Epithelial cell of esophagus (primary cell): ENCODE measurements around the gene TMEM144.
"Not testable (repeated sequence)": the region's sequence is repeated elsewhere in the genome, so short reads cannot be mapped to it uniquely, and the experiment has no call there.

Experiments used
- DNase-seq: peaks from one replicate; pipeline ENCODE4 v3.0.0; 2010; ENCODE audit warnings: low read depth
- H3K4me3 ChIP-seq: 2 replicates; pipeline ENCODE4 v1.5.1; 2011; ENCODE audit warnings: mild to moderate bottlenecking, low read length, control low read depth
- TF ChIP-seq, protein P1 (sequence below): IDR thresholded peaks from 2 replicates; pipeline ENCODE4 v1.5.1; 2011; ENCODE audit warnings: low read depth, mild to moderate bottlenecking, low read length, control low read depth, inconsistent platforms; ENCODE audit not compliant: insufficient read depth; ENCODE audit errors: missing control alignments

TMEM144 gene

DNA sequence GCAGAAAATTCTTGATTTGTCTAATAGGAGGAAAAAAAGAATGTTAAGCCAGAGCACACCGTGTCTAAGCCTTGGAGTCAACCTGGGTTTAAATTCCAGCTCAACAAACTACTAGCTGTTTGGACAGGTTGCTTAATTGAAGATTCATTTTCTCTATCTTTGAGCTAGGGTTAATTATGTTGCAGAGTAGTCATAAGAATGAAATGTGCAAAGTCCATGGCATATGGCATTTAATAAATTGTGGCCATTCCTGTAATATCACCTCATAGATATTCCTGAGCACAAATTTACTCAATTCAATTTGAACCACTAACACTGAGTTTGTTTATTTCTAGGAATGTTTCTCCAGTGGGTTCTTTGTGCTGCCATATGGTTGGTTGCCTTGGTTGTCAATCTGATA lies 4.6 kb downstream of the TMEM144 start:
- TF ChIP-seq, protein P1, sequence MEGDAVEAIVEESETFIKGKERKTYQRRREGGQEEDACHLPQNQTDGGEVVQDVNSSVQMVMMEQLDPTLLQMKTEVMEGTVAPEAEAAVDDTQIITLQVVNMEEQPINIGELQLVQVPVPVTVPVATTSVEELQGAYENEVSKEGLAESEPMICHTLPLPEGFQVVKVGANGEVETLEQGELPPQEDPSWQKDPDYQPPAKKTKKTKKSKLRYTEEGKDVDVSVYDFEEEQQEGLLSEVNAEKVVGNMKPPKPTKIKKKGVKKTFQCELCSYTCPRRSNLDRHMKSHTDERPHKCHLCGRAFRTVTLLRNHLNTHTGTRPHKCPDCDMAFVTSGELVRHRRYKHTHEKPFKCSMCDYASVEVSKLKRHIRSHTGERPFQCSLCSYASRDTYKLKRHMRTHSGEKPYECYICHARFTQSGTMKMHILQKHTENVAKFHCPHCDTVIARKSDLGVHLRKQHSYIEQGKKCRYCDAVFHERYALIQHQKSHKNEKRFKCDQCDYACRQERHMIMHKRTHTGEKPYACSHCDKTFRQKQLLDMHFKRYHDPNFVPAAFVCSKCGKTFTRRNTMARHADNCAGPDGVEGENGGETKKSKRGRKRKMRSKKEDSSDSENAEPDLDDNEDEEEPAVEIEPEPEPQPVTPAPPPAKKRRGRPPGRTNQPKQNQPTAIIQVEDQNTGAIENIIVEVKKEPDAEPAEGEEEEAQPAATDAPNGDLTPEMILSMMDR, result no peak
- no peak overlapping the region for H3K4me3 ChIP-seq
- DNase-seq, result no peak

DNA sequence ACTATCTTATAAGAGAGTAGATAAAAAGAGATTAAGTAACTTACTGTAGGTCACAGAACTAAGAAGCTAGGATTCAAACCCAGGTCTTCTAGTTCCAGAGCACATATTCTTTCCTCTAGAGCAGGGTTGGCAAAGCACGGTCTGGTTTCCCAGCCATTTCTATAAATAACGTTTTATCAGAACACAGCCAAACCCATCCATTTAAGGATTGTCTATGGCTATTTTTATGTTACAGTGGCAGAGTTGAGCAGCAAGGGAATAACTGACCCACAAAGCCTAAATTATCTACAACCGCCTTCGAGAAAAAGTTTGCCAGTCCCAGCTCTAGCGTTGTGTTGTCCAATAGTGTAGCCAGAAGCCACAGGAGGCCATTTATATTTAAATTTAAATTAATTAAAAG lies 7.5 kb downstream of the TMEM144 start:
- TF ChIP-seq, protein P1, result no peak
- no peak for DNase-seq

GRCh38 chr4:158219623-158220022 lies 9.3 kb downstream of the TMEM144 start:
- TF ChIP-seq, protein P1, result no peak
- H3K4me3 ChIP-seq, result no peak overlapping the region
- no peak for DNase-seq

More for the DNA sequence above, 7.5 kb downstream of the TMEM144 start:
- H3K4me3 ChIP-seq, result no peak overlapping the region

- DNase-seq, H3K4me3 ChIP-seq: not testable (repeated sequence)
Measured at GRCh38 chr4:158224318-158224717, 14.0 kb downstream of the TMEM144 start.

DNA sequence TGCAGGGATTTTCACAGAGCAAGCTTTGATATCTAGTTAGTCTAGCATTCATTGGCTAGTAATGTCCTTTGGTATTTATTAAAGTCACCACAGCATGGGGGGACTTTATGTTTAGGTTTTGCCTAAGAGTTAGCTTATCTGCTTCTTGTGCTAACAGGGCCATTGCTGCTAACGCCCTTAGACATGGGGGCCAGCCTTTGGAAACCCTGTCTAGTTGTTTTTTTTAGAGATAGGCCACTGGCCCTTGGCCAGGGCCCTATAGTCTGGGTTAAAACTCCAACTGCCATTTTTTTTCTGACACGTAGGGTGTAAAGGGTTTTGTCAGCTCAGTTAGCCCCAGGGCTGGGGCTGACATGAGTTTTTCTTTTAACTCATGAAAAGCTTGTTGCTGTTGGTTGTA lies 14.7 kb downstream of the TMEM144 start:
- not testable (repeated sequence) for H3K4me3 ChIP-seq, DNase-seq

DNA sequence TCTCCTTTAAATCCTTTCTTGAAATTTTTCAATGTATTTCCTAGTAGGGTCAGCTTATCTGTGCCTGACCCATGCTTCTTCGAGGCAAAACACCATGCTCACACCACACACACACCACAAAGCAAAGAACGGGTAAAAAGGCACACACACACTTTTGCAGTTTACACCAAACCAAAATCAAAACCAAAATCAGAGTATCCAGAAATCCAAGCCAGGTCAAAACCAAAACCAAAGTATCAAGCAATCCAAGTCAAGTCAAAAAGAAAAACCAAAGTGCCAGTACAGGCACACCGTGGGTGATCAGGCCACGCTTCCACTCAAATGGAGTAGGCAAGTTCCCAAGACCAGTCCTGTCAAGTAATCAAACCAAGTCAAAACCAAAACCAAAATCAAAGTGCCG lies 17.6 kb downstream of the TMEM144 start:
- not testable (repeated sequence) for DNase-seq, H3K4me3 ChIP-seq

DNA sequence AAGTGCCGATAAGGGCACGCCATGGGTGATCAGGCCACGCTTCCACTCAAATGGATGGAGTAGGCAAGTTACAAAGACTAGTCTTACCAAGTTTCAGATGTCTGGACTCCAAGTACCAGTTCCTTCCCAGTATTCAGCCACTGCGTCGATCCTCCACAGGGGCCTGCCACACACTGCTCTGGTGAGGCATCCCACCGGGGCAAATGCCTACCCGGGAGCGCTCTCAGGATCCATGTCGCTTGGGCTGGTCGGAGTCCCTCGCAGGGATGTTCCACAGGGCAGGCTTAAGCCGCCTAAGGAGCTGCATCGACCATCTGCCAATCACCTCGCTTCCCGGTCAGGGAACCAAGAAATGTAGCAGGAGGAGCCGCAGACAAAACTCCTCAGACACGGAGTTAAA lies 18.1 kb downstream of the TMEM144 start:
- not testable (repeated sequence) for DNase-seq, H3K4me3 ChIP-seq

- H3K4me3 ChIP-seq, result no peak overlapping the region
- TF ChIP-seq, protein P1, result no peak
- DNase-seq, result no peak
Measured at GRCh38 chr4:158229768-158230167, 19.5 kb downstream of the TMEM144 start.

DNA sequence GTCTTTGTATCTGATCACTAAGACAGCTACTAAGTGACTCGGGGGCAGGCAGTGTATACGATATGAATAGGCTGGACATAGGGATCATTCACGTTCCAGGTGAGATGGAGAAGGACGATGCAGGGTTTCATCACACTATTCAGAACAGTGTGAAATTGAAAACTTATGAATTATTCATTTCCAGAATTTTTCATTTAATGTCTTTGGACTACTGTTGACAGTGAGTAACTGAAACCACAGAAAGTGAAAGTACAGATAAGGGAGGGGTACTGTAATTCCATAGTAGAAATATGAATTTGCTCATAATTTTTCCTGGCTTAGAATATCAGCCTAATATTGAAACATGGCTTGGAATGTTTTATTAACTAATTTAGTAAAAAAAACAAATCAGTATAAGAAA lies 24.4 kb downstream of the TMEM144 start:
- TF ChIP-seq, protein P1, result no peak
- H3K4me3 ChIP-seq, result no peak overlapping the region
- no peak for DNase-seq
